SH-SY5Y (cell line): ENCODE results near the gene F2RL3.

Experiments
- GATA2 ChIP-seq: IDR thresholded peaks from 2 replicates; pipeline ENCODE4 v1.6.1; 2011; ENCODE audit warnings: mild to moderate bottlenecking, low read depth, low read length
- GATA3 ChIP-seq: IDR thresholded peaks from 2 replicates; pipeline ENCODE4 v1.6.1; 2011; ENCODE audit warnings: low read depth, mild to moderate bottlenecking, low read length, moderate library complexity

DNA sequence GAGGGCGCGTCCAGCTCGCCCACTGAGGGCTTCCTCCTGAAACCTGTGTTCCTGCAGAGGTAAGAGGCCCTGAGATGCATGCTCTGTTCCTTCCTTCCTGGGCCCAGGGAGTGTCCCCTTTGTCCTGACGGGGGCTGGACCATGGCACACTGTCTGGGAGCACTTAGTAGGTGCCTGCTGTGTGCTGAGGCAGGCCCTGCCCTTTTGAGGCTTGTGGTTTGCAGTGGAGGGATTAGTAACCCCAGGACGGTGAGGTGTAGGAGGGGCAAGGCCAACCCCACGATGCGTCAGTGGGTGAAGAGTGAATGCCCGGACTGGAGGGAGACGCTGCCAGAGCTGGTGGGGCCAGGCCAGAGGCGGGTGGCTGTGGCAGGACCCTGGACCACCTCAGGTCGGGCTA lies 11.2 kb upstream of the F2RL3 start:
- TF ChIP-seq GATA2 = no peak
- no peak for TF ChIP-seq GATA3
